ENCODE results near the gene MAPKBP1. TPM values are rescaled to one million over a fixed set of nuclear protein-coding genes. Genes with fewer than 3 reads are reported as not detected.
A peak's percentile ranks its signal among the peaks of the same experiment; 100 is the strongest.

MAPKBP1 gene
- total RNA-seq, 1 experiment from 2014 or later = 13.2 TPM

DNA sequence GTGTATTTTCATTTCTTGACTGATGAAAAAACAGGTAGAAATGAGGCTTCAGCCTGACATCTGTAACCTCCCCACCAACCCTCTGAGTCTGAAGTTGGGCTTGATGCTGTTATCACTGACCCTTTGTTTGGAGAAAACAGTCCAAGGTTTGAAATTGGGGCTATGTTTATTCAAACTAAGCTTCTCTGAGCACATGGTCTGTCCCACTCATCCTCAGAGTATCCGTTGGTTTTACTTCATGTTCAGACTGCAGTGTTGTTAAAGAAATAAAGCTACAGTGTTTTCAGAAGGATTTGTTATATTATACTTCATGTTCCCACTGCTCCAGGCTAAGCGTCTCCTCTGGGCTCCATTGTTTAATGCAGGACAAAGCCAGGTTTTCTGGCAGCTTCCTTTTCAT, 6.0 kb downstream of the MAPKBP1 start:
- in situ Hi-C loops (cut with HindIII; ENCODE audit: low sequenced_read_pairs) = no loop called here
- no peak for DNase-seq (ENCODE audit: low spot score)

DNA sequence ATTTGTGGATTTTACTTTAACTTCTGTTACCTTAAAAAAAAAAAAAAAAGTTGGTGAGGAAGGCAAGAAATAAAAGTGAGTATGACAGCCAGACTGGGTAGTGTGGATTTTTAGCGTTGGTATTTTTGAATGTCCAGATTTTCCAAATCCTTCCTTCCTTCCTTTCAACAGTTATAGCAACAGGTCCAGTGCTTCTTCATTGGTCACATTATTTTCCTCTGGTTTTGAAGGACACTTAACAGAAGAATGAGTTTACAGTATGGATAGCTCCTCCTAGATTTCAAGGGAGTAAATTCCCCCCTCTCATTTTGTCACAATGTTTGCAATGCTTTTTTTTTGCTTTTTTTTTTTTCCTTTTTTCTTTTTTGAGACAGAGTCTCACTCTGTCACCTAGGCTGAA, 6.4 kb downstream of the MAPKBP1 start:
- in situ Hi-C loops (cut with HindIII; ENCODE audit: low sequenced_read_pairs) = no loop called here
- no peak for DNase-seq (ENCODE audit: low spot score)

DNA sequence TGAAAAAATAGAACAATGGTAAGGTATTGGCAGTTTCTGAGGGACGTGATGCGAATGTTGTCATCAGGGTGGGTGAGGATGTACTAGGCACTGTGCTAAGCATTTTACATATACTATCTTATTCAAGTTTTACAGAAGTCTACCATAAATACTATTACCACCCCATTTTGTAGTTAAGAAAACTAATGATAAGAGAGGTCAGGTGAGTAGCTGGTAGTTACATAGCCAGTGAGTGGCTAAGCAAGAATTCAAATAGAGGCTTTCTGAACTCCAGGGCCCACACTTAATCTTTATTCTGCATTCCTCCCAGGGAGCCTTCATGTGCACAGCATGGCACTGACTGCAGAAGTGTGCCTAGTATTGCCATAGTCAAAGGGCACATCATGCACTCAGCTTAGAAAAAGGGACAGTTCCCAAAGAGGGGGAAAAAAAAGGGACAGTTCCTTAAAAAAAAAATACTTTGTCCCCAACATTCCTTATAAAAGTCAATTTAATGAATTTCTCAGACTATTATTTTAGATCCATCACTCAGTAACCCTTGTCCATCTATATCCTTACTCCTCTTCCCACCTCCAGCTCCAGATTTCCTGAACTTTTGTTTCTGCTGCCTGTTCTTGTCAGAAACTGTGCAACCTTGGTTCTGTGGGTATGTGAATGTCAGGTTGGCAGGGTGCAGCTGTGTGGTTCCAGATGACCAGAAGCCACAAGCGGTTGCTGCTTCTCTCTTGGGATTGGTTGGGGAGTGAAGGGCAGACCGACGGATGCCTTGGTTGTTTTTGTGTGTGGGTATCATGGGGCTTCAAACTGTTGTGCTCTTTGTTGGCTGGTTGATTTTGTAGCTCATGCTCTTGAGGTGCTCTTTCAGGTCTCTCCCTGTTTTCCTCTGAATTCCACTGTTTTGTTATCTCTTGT, 8.3 kb downstream of the MAPKBP1 start:
- in situ Hi-C loops (cut with HindIII; ENCODE audit: low sequenced_read_pairs) = no loop called here
- DNase-seq (ENCODE audit: low spot score) = no peak

DNA sequence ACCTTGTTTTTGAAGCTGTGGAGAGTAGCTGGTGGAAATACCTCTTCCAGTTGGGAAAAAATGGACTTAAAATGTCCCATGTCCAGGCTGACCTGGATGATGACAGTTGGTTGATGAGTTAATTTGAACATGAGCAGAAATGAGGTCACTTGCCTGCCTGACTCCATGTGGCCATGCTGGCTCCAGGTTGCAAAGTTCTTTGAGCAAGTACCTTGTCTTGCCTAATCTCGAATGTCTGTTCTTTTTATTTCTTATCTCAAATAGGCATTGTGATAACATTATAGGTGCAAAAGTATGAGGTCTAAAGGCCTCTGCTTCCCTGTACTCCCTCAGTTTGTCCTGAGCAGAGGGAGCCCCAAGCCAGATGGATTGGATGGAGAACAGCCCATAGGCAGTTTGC, 9.0 kb downstream of the MAPKBP1 start:
- in situ Hi-C loops (cut with HindIII; ENCODE audit: low sequenced_read_pairs) = no loop called here
- peak; percentile 90 for DNase-seq (ENCODE audit: low spot score)

DNA sequence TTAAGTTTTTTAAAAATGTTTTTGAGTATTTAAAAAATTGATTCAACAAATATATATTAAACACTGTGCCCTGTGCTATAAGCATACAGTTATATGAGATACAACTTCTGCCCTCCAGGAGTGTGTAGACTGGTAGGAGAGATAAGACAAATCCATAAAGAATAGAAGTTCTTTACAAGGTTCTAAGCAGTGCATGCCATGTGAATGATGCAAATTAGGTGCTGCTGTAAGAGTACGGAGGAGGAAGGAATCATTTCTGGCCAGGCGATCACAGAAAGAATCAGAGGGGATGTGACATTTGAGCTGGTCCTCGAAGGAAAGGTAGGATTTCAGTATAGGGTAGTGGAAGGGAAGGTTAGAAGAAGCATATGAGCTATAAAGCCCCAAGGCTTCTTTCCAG, 14.0 kb downstream of the MAPKBP1 start:
- DNase-seq (ENCODE audit: low spot score) = no peak
- in situ Hi-C loops (cut with HindIII; ENCODE audit: low sequenced_read_pairs) = no loop called here

DNA sequence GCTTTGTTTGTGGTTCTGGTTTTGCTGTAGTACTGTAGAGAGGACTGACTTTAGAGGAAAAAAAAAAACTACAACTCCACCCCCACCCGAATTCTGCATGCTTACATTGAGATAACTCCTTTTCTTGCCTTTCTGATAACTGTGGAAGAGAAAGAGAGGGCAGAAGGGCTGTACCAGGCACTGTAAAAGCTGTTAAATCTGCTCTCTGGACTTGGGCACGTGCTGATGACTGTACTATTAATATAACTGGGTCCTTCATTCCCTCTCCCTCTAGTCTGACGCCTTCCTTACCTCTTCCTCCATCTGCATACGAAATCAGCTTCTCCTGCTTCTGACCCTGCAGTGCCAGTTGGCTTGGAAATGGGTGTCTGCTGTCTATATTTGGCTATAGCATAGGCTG, 15.0 kb downstream of the MAPKBP1 start:
- no peak for DNase-seq (ENCODE audit: low spot score)
- in situ Hi-C loops (cut with HindIII; ENCODE audit: low sequenced_read_pairs) = no loop called here

DNA sequence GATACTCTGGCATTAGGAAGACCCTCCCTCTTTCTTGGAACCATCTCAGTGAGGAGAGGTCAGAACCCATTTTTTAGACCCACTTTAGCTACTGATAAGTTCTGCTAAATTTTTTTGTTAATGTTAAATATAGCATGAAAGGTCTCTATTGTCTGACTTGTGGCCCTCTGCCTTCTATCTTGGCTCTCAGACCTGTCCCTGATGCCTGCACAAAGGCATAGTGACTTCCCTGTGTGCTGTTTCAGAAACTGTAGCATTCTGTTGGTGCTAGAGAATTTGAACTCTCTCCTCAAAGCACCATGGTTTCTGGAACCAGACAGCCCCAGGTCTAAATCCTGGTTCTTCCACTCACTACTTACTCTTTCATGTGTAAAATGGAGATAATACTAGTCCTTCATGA, 15.4 kb downstream of the MAPKBP1 start:
- in situ Hi-C loops (cut with HindIII; ENCODE audit: low sequenced_read_pairs) = no loop called here
- no peak for DNase-seq (ENCODE audit: low spot score)

DNA sequence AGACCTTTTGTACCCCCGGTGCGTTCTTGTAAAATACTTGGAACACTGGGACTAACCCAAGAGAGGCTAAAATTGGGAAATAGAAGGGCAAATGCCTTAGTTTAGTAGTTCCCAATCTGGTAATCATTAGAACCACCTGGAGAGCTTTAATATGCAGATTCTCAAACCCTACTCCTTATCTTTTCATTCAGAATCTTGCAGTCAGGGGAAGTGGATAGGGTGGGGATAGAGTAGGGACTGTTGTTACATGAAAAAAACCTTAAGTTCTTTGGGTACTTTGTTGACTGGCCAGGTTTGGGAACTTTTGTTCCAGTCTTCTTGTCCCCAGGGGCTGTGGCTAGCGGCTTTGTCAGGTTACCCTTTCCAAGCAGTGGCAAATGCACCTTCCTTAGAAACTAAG, 15.9 kb downstream of the MAPKBP1 start:
- in situ Hi-C loops (cut with HindIII; ENCODE audit: low sequenced_read_pairs) = no loop called here

DNA sequence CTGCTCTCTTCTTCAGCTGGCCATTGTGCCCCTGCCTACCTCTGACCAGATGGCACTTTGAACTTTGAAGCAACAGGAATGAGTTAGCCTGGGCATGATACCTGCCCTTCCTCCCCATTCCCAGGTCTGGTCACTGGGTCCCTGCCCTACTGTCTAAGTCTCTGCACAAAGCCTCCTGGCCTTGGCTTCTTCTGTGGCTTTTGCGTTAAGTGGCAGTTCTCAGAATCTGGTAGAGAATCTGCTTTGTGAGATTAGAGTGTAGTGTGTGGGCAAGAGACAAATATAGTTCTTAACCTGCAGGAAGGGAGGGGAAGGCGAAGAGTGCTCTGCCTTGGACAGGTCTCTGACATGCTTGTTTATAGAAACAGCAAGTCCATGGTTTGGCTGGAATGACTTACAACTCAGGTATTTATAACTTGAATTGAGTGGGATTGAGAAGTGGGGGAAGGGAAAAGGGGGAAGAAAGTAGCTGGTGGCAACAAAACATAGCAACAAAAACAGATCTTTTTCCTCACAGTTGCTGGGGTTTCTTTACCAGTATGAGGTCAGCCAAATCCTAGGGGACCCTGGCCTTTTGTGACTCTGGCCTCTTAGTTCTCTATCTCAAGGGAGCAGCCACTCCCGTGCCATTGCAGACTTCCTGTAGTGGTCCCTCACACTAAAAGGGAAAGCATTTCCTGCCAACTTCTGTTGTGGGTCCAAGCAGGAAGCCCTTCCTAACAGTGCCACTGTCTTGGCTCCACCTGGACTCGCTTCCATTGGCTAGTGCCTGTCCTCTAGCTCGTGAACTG, 16.7 kb downstream of the MAPKBP1 start:
- DNase-seq (ENCODE audit: low spot score) = no peak
- in situ Hi-C loops (cut with HindIII; ENCODE audit: low sequenced_read_pairs) = no loop called here

More for the DNA sequence above, 15.9 kb downstream of the MAPKBP1 start:
- no peak for DNase-seq (ENCODE audit: low spot score)

DNA sequence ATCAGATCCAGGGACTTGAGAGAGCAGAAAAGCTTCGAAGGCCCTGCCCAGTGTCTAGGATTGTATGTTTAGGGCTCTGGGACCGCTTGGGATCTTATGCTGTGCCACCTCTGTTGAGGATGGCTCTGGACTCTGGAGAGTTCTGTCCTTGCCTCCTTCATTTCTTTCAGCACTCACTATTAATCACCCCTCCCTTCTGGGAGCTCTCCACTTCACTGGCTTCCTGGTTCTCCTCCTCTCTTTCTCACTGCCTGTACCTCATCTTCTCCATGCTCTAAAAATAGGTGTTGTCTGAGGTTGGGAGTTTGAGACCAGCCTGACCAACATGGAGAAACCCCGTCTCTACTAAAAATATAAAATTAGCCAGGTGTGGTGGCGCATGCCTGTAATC, 17.3 kb downstream of the MAPKBP1 start:
- no peak for DNase-seq (ENCODE audit: low spot score)
- in situ Hi-C loops (cut with HindIII; ENCODE audit: low sequenced_read_pairs) = no loop called here

DNA sequence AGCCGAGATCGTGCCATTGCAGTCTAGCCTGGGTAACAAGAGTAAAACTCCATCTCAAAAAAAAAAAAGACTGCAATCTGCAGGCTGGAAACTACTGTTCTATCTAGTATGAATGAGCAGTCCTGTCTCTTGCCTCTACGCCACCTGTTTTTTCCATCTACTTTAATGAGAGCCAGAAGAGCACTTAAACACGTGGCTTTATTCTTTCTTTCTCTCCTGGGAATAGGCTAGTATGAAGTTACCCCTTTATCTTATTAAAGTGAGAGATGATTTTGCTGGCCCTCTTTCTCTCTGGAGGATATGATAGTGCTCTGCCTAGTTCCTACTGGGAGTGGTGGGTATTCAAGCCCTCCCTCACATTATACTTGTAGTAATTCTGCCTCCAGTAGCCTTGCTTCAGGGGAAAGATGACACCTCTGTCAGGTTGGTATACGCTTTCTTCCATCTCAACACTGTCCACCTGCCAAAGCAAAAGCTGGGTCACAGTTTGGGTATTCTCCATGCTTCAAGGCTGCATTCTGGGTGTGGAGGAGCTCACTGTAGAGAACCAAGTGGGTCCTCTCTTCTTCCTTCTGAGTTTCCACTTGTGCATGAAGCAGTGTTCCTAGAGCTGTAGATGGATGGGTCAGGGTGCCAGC, 17.8 kb downstream of the MAPKBP1 start:
- DNase-seq (ENCODE audit: low spot score) = no peak
- in situ Hi-C loops (cut with HindIII; ENCODE audit: low sequenced_read_pairs) = no loop called here

DNA sequence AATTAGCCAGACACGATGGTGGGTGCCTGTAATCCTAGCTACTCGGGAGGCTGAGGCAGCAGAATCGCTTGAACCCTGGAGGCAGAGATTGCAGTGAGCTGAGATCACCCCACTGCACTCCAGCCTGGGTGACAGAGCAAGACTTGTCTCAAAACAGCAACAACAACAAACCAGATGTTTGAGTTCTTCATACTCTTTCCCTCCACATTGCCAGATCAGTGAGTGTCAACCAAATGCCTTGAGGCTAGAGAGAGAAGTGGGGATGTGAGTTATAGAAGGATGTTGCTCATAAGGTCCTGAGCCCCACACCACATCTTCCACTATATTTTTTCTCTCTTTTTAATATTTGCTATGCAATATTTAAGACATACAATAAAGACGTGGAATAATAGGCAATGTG, 19.8 kb downstream of the MAPKBP1 start:
- no peak for DNase-seq (ENCODE audit: low spot score)
- in situ Hi-C loops (cut with HindIII; ENCODE audit: low sequenced_read_pairs) = no loop called here

DNA sequence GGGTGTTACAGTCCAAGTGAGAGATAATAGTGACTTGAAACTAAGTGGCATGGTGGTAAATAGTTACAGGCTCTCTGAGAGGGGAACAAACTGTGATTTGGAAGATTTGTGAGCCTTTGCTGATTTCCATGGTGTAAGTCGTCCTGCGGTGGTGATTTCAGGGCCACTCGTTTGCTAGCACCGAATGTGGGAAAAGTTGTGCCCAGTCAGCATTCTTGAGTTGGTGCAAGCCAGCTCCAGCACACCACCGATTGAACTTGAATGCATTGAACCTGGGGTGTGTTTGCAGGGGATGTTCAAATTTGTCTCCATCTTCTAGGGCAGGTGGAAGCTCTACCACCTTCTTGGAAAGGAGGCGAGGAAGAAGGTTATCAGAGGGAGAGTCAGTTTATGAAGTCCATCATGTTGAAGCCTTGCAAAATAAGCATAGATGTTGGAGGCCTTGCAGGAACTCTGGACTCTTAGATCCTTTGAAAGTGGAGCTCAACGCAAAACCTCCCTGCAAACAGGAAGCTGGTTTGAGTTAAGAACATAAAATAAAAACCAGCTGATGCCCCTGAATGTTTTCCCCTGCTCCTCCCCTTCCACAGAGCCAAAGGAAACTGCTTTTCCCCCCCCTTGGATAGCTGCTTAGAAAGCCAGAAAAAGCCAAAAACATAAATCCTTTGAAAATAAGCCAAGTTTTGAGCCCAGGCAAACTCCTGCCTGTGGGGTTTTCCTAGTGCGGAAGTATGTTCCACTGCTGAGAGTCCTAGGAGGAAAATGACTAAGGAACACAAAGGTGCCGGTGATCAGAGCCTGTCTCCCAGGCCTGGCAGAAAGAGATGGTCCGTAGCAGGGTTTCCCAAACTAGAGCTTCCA, 21.9 kb downstream of the MAPKBP1 start:
- DNase-seq (ENCODE audit: low spot score) = no peak
- in situ Hi-C loops (cut with HindIII; ENCODE audit: low sequenced_read_pairs) = no loop called here

DNA sequence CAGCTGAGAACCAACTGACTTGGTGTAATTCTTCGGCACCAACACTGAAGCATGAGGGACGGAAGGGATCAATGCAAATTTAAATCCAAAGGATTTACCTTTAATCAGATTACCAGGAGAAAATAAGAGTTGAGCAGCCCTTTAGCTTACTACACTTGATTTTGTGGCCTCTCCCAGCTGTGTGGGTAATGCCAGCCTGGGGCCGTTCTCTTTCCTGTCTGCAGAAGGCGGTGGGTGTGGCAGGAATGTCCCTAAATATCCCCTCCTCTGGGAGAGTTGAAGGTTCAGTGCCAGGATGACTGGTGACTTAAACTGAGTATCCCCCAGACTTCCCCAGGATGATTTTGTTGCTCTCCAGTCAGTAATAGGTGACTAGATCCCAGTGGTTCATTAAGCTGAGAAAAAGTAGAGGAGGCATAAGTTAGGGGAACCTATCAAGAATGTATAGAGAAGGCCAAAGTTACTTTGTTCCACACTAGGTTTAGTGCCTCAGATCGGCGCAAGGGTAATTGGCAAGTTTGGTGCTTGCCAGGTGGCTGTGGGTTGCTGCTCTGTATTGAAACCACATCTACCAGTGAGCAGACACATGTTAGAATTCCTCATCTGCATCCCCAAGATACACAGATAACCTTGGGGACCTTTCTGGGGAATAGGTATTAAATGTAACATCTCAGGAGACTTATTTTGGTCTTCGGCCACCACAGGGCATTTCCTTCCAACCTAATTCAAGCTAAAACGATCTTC, 23.1 kb downstream of the MAPKBP1 start:
- DNase-seq (ENCODE audit: low spot score) = no peak
- in situ Hi-C loops (cut with HindIII; ENCODE audit: low sequenced_read_pairs) = no loop called here

DNA sequence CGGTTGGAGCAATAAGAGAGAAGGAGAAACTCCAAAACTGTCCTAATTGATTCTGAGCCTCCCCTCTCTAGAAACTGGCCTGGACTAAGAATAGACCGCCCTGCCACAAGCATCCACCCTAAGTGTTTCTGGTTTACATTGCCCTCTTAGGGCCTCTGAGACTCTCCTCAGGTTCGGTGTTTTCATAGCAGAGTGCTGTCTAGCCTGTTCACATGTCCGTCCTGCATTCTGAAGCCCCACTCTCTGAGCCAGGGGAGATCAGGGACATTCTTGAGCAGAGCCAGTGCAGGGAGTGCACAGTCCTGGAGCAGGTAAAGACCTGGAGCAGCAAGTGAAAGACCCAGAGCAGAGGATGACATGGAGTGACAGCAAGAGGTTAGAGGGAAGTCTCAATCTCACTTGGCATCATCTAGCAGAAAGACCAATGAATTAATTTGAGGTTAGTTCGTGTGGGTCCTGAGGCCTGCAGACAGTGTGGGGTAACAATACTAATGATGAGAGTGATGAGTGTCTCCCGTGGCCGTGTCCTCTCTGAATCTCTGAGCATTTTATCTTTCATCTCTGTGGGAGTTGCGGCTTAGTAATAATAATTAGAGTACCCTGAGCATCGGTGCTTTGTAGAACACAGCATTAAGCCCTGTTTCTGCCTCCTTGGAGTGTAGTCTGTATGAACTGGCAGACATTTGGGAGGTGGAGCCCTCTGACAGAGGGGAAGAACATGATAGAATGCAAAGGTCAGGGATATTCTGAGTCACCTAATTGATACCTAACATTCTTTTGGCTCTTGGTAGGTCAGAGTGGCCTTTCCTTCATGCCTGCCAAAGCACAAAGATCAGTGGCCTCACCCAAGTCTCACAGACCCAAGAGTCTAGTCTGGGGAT, 24.6 kb downstream of the MAPKBP1 start:
- in situ Hi-C loops (cut with HindIII; ENCODE audit: low sequenced_read_pairs) = no loop called here

DNA sequence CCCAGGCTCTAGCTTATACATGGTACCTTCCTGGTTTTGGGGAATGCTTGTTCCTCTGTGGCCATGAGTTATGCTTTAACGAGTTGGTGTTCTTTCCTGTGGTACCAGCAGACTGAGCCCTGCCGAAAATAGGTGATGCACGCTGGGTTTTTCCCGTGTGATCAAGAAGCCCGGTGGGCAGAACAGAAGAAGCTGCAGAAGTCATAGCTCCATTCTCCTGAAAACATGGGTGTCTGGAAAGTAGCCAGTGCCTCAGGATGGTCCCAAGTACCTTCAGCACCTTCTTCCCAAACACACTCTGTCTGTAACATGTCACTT, 25.2 kb downstream of the MAPKBP1 start:
- no peak for DNase-seq (ENCODE audit: low spot score)
- in situ Hi-C loops (cut with HindIII; ENCODE audit: low sequenced_read_pairs) = no loop called here

More for the DNA sequence above, 24.6 kb downstream of the MAPKBP1 start:
- no peak for DNase-seq (ENCODE audit: low spot score)

DNA sequence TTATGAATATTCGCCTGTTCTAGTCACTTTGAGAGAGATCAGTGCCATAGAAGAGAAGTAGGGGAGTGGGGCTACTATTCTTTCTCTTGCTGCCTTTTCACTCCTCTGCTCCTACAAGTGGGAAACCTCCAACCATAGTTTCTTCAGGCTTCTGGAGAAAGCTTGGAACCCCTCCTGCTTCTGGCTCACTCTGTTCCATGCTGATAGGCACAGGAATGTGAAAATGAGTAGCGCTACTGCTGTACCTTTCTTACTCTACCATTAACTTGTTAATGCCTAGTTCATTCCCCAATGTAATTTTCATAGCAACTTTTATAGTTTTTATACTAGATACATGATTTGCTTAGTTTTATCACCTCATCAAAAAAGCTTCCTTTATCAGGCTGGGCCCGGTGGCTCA, 26.9 kb downstream of the MAPKBP1 start:
- DNase-seq (ENCODE audit: low spot score) = no peak

More for the DNA sequence above, 26.9 kb downstream of the MAPKBP1 start:
- in situ Hi-C loops (cut with HindIII; ENCODE audit: low sequenced_read_pairs) = loop anchor here (5.0 kb wide), 1 partner anchor 106 kb away; no protein-coding TSS in a partner anchor

Measured in G401 (cell line).